ENCODE results near the gene COX8C. TPM values are rescaled to one million over a fixed set of nuclear protein-coding genes. Genes with fewer than 3 reads are reported as not detected.

Gene COX8C
- total RNA-seq, 6 experiments from 2014 or later: not detected

DNA sequence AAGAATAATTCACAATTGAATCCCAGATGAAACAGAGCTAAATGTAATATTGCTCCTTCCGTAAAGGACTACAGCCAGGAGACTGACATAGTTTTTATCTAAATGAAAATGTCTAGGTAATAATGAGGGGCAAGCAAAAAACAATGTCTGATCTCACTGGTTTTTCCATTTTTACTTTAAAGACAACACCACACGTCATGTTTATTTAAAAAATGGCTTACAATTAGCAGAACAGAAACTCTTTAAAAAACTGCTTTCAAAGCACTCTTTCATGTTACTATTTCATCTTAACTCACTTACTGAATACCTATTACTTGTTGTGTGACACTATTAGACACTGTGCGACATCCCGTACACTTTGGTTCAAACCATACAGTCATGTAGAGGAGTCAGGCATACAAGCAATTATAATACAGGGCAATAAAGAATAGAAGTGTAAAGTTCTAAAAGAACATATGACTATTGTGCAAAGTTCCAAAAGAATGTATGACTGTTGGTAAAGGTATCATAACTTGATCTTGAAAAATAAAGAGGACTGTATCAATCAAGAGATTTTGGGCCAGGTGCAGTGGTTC is 23.3 kb upstream of the COX8C start:
- H3K27ac ChIP-seq: no peak overlapping the region
- no peak for TF ChIP-seq POLR2A (IDR thresholded peaks at IDR 0.05)
- TF ChIP-seq, protein P1, sequence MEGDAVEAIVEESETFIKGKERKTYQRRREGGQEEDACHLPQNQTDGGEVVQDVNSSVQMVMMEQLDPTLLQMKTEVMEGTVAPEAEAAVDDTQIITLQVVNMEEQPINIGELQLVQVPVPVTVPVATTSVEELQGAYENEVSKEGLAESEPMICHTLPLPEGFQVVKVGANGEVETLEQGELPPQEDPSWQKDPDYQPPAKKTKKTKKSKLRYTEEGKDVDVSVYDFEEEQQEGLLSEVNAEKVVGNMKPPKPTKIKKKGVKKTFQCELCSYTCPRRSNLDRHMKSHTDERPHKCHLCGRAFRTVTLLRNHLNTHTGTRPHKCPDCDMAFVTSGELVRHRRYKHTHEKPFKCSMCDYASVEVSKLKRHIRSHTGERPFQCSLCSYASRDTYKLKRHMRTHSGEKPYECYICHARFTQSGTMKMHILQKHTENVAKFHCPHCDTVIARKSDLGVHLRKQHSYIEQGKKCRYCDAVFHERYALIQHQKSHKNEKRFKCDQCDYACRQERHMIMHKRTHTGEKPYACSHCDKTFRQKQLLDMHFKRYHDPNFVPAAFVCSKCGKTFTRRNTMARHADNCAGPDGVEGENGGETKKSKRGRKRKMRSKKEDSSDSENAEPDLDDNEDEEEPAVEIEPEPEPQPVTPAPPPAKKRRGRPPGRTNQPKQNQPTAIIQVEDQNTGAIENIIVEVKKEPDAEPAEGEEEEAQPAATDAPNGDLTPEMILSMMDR (IDR thresholded peaks at IDR 0.05): no peak
- H3K36me3 ChIP-seq: no peaks in the 10 kb centered on the region
- H3K4me1 ChIP-seq: no peaks in the 10 kb centered on the region
- intact Hi-C loops (cut with DNase I): no loop called here
- H3K9me3 ChIP-seq: no peaks in the 10 kb centered on the region
- WGBS (ENCODE audit: insufficient coverage, low coverage, low lambda C conversion rate, missing lambda C conversion rate): 90% methylated on average over 4 of the region's 4 CpGs
- H3K27me3 ChIP-seq: no peaks in the 10 kb centered on the region
- DNase-seq: no peak
- no peak for ATAC-seq
- H3K4me3 ChIP-seq: no peak overlapping the region

DNA sequence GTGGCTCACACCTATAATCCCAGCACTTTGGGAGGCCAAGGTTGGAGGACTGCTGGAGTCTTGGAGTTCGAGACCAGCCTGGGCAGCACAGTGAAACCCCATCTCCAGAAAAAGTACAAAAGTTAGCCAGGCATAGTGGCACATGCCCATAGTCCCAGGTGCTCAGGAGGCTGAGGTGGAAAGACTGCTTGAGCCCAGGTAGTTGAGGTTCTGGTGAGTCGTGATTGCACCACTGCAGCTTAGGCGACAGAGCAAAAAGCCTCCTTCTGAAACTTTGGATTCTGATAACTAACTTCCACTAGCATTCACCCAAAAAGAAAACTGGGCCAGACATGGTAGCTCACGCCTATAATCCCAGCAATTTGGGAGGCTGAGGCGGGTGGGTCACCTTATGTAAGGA is 20.8 kb upstream of the COX8C start:
- H3K4me3 ChIP-seq: no peak overlapping the region
- H3K9me3 ChIP-seq: no peaks in the 10 kb centered on the region
- no peak for TF ChIP-seq POLR2A (IDR thresholded peaks at IDR 0.05)
- TF ChIP-seq, protein P1 (IDR thresholded peaks at IDR 0.05): no peak
- no peak for DNase-seq
- H3K36me3 ChIP-seq: no peaks in the 10 kb centered on the region
- no peak overlapping the region for H3K27ac ChIP-seq
- H3K4me1 ChIP-seq: peaks cover 0 to 19% (median 6%) of the 10 kb centered on the region in 4 donors
- WGBS (ENCODE audit: insufficient coverage, low coverage, low lambda C conversion rate, missing lambda C conversion rate): 100% methylated on average over 1 of the region's 5 CpGs
- intact Hi-C loops (cut with DNase I): no loop called here
- no peak for ATAC-seq
- H3K27me3 ChIP-seq: no peaks in the 10 kb centered on the region

DNA sequence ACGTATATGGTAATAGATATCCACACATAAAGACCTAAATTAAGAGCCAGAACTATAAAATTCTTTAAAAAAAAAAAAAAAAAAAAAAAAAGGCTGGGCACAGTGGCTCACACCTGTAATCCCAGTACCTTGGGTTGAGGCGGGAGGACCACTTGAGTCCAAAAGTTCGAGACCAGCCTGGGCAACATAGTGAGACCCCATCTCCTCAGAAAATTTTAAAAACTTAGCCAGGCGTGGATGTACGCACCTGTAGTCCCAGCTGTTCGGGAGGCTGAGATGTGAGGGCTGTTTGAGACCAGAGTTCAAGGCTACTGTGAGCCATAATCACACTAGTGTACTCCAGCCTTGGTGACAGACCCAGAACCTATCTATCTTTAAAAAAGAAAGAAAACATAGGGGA is 18.4 kb upstream of the COX8C start:
- DNase-seq: no peak
- Histone ChIP-seq H3K4me1 (peaks cover 0 to 27% (median 6%) of the 10 kb centered on the region in 4 donors), H3K4me3 (no peak overlapping the region), H3K27ac (no peak overlapping the region), H3K9me3 (no peaks in the 10 kb centered on the region), H3K27me3 (no peaks in the 10 kb centered on the region), H3K36me3 (no peaks in the 10 kb centered on the region)
- no peak for ATAC-seq
- TF ChIP-seq, protein P1 (IDR thresholded peaks at IDR 0.05): no peak
- no peak for TF ChIP-seq POLR2A (IDR thresholded peaks at IDR 0.05)
- intact Hi-C loops (cut with DNase I): no loop called here
- 86% methylated on average over 5 of the region's 6 CpGs for WGBS (ENCODE audit: insufficient coverage, low coverage, low lambda C conversion rate, missing lambda C conversion rate)

DNA sequence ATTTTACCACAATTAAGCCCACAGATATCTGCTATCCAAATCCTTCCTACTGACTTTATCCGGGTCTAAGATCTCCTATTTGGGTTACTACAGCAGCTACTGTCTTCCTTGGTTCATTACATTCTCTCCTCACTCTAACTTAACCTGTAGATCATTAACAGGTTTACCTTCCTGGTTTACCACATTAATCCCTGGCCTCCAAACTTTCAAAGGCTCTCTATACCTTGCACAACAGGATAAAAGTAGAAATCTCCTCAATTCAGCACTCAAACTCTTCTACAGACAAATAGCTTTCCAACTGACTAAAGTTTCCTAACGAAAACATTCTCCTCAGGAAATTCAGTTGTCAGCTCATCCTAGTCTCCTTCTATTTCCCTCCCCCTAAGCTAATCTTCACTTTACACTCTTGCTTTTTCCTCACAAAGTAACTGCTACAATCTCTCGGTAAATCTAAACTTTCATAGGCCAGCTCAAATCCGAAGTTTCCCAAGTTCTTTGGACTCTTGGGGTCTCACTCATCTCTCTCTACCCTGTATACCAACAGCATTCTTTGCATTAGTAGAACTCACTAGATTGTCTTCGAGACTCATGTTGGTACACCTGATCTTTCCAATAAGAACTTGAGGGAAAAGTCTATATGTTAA is 16.9 kb upstream of the COX8C start:
- DNase-seq (no peak), ATAC-seq (peak in 2 of 4 donors; percentile 22 to 36)
- no peak overlapping the region for H3K4me3 ChIP-seq
- TF ChIP-seq POLR2A (IDR thresholded peaks at IDR 0.05): no peak
- TF ChIP-seq, protein P1 (IDR thresholded peaks at IDR 0.05): no peak
- H3K36me3 ChIP-seq: no peaks in the 10 kb centered on the region
- H3K27me3 ChIP-seq: no peaks in the 10 kb centered on the region
- intact Hi-C loops (cut with DNase I): no loop called here
- H3K9me3 ChIP-seq: no peaks in the 10 kb centered on the region
- WGBS (ENCODE audit: insufficient coverage, low coverage, low lambda C conversion rate, missing lambda C conversion rate): 49% methylated on average over 5 of the region's 5 CpGs
- H3K4me1 ChIP-seq: peaks cover 0 to 35% (median 6%) of the 10 kb centered on the region in 4 donors
- peak overlapping the region in 1 of 3 donors; percentile 3 for H3K27ac ChIP-seq

Measured in right lobe of liver (tissue), 6 donors.